HG03565 (cell line): ENCODE results near the gene PCP4.
"Not testable (repeated sequence)": the region's sequence is repeated elsewhere in the genome, so short reads cannot be mapped to it uniquely, and the experiment has no call there.

Experiments
- ATAC-seq: cut with Tn5 transposase; IDR thresholded peaks from one replicate; pipeline ENCODE4 v1.9.1; 2021; ENCODE audit warnings: mild to moderate bottlenecking, moderate library complexity; ENCODE audit not compliant: unreplicated experiment

Gene PCP4

DNA sequence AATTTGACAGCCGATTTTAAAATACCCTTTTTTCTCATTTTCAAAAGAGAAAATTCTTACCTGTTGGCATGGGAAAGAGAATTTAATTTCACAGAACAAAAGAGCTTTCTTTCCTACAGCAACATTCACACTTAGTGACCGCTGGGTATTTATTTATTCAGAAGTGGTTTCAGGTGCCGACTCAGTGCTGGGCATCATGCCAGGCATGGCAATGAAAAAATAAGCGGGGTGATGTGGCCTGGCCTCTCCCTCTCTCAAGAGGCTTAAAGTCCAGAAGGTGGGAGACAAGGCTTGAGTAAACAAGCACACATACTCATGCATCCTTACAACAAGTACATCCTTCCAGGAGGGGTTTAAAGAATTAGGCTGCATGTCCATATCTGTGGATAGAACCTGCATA, 4.1 kb upstream of the PCP4 start:
- no peak for ATAC-seq

DNA sequence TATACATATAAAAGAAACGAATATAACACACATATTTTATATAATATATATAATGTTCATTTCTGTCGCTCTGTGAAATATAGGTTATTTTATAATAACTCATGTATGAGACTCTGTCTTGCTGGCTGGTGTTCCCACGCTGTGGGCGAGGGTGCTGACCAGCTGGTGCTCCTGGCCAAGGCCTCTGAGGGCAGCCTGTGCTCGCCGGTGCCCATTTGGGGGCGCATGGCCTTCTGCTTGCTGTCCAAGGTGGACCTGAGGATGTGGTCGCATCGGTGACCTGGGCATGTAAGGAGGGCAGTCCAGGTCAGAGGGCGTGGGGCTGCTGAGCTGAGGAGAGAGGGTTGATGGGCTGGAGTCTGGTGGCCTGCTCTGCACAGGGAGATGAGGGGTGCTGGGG, 1.1 kb upstream of the PCP4 start:
- no peak for ATAC-seq

DNA sequence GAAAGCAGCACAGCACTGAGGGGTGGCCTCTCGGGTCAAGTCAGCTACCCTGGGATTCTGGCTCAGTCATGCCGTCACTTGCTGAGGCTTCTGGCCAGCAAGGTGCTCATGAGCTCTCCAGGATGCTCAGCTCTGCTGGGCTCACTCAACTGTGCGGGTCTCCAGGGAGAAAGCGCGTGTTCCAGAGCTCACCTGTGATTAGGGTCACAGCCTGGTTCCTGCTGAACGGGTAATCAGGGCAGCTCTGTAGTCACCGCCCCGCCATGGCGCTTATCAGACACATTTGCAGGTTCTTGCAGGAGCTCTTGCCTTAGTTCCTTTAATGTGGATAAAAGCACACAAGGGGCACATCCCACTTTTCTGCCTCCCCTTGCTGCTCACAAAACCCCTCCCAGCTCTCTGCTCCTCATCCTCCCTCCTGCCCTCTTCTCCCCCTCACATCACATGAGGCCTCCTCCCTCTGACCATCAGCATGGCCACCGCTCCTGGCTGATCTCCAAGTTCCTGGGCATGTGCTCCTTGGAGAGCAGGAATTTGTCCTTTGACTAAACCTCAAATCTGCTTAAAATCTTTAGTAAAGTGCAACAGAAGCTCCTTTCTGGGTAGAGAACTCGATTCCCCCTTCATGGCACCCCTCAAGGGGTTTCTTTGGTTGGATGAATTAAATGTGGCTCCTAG, 2.0 kb downstream of the PCP4 start:
- no peak for ATAC-seq

DNA sequence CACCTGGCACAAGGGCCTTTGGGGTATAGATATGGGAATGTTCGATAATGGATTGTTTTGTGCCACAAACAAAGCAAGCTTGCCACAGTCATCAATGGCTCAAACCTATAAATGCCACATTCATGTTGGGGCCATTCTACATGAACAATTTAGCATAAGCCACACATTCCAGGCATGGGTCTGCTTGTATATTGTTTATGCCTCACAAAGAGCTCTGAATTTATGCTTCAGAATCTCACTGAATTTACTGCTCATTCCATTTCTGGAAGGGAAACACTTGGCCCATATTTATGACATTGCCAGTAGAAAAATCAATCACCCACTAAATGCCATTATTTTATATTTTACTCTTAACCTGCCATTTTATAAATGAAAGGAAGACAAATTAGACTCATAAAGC, 6.4 kb downstream of the PCP4 start:
- ATAC-seq: no peak

DNA sequence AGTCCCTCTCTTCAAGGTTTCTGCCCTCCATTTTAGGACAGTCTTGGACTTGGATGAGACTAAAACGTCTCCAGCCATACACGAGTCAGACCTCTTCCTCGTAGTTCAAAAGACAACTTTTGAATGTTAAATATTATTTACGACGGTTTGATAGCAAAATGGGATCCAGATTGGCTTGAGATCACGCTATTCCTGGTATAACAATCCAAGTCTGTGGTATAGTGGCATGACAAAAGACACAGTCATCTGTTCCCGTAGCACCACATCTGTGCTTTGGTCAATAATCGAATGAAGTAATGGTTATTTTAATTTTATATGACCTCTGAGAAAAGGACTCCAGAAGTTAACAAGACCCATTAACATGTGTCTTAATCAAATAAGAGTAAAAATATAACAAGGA, 7.0 kb downstream of the PCP4 start:
- no peak for ATAC-seq

DNA sequence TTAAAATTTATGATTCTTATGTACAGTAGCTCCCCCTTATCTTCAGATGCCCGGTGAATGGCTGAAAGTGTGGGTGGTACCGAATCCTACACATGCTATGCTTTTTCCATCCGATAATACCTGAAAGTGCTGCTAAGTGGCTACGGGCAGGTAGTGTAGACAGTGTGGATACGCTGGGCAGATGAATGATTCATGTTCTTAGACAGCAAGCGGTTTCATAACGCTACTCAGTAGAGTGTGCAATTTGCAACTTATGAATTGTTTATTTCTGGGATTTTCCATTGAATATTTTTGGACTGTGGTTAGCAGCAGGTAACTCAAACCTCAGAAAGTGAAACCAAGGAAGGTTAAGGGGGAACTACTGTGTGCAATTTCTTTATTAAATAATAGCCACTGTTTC, 7.5 kb downstream of the PCP4 start:
- ATAC-seq: no peak

DNA sequence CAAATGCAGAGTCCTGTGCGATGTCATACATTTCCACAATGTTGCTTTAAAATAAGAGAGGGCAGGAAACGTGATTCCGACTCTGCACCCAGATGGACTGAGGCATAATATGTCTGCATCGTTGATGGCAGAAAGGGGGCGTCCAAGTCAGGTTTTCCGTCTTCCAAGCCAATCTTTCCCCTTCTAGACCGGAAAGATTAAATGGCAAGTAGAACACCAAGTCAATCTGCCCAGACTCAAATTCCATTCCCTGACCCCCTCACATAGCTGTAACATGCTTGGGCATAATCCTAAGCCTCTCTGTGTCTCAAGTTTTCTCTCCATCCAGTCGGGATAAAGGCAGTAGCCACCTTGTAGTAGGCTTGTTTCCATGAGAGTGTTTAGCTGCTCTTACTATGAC, 14.4 kb downstream of the PCP4 start:
- ATAC-seq: no peak

DNA sequence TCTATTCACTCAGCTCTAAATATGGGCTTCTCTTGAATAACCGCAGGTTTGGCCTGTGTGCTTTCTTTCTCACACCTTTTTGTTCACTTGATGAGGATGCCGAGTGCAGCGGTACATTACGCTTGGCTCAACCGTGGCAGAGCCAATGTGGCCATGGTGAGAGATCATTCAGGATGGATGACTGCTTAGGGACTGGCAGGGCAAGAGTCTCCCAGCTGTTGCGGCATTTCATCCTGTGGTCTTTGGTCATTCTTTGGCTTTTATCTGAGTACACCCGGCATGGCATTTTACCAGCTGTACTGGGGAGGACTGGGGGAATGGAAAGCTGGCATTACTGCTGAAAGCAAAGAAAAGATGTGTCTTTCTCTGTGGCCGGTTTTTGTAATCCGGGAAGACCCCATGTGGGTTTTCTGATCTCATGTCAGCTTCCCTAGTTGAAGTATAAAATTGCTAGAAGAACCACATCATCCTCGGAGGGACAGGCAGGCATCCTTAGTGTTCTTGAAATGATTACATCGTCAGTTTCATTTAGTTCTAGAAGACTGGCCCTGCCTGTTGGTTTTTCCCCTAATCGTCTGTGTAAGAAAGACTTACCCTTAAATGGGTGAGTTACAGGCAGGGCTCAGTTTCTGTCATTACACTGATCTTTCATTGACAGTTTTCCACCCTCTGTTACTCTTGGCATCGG, 15.1 kb downstream of the PCP4 start:
- no peak for ATAC-seq

DNA sequence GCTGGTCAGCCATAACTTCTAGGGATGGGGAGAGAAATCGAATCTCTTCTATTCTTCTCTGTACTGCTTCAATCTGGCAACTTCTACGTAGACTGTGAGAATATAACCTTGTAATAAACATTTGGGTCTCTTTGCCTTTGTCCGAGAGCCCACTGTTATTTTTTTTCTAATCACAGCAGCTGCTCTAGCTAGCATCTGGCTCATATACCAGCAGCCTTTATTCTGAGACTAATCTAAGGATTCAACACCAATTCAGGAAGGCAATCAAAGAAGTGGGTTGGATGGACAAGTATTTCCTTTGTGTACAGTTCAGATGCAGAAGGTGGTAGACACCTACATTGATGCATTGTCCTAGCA, 15.6 kb downstream of the PCP4 start:
- ATAC-seq: no peak

DNA sequence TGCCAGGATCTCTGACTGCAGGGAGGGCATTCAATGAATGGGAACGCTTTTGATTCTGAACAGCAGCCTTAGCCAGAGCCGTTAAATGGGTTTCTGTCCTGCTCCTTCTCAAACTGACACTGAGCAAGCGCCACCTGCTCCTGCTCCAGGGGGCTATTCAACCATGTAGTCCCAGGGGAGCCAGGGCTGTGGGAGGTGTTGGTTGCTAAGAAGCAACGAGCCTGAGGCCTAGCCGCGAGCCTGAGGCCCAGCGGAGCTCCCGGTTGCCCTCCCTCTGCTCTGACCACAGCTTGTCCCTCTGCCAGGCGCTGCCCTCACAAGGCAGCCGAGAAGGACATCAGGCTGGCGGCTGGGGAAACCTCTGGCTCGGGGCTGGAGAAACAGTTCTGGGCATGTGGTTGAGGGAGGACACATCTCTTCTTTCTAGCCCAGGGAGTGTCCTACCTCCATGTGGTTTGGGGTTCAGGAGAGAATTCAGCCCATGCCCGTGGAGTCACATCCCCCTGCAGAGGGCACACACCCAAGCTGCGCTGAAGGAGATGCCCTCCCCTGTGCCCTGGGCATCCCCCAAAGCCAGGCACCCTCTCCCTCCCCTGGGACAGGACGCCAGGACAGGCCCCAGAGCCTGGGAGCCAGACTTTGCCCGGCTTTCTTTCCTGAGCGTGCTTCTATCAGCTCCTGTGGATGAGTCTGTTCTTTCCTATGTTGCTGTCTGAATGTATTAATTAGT, 18.0 kb downstream of the PCP4 start:
- no peak for ATAC-seq

DNA sequence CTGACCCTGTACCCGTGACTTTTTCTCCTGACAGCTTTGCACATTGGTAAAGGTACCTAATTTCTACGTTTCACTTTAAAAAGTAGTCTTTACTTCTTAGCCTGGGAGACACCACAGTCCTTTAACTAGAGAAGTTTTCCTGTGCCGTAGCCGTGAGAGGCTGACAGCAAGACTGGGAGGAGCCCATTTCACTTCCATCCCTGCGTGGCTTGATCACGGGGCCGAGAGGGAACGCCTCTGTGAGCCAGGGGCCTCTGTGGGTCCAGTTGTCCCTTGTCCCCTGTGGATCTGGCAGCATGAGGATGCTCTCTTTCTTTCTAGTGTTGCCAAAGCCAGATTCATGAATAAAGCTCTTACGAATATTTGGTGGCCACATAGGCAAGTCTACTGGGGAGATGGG, 21.6 kb downstream of the PCP4 start:
- no peak for ATAC-seq

DNA sequence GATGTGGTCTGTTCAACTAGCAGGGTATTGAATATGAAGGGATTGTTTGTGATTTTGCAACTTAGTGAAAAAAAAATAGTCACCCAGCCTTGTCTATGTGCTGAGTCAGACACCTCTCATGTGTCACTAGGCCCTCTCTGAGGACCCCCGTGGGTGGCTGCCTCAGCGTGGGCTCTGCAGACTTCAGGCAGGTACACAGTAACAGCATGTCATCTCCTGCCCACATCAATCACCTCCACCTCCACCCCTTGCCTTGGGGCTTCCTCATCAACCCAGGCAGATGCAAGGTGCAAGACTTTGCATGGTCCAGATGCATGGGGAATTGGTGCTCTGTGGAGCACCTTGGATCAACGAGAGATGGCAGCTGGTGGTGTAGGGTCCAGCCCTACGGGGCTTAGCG, 23.9 kb downstream of the PCP4 start:
- ATAC-seq: no peak

DNA sequence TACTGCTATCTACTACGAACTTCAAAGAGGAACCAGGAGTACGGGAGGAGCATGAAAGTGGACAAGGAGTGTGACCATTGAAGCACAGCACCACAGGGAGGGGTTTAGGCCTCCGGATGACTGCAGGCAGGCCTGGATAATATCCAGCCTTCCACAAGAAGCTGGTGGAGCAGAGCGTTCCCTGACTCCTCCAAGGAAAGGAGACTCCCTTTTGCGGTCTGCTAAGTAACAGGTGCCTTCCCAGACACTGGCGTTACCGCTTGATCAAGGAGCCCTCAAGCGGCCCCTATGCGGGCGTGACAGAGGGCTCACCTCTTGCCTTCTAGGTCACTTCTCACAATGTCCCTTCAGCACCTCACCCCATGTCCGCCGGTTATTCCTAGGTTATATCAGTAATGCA, 24.6 kb downstream of the PCP4 start:
- not testable (repeated sequence) for ATAC-seq

DNA sequence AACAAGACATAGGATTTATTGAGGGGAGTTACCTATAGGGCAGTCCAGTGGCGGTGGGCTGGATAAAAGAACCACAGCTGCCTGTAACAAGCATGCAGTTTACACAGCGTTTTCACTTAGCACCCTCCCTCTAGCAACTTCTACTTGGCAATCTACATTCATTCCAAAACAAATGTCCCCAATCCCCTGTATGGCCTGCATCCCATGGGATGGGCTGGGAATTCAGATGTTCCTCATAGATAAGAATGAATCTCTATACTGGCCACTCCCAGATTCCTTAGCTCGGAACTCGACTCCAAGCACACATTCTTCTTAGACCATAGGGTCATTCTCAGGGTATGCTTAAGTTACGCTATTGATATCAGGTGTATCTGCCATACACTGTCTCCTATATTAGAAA, 33.3 kb downstream of the PCP4 start:
- ATAC-seq: no peak

DNA sequence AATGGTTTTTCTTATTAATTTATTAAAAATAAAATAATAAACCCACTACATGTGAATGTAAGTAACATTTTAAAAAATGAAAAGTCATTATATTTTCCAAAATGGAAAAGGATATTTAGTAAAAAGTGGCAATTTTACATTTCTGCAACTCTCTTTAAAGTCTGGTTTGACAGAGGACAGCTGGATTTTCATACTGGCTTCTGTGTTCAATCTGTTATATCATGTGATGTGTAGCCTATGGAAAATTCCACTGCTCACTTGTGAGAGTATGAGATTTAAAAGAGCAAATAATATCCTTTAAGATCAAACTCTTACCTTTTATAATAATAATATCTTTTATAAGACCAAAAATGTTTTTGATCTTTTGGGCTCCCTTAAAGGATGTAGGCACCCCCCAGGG, 33.7 kb downstream of the PCP4 start:
- ATAC-seq: no peak

DNA sequence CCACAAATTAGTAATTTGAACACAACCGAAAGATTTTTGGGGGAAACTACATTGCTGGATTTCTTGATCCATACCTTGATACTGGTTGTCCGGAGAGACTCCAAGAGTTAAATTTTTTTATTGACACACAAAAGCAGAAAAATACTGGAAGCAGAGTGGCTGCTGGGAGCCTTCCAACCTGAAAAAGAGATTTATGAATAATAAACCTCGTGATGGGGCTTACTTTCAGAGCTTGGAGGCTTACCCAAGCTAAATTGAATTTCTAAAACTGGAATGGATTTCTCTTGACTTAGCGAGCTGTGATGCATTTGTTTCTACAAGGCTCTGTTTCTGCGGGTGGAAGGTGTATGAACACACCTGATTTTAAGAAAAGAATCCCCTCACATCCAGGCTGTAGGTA, 35.7 kb downstream of the PCP4 start:
- no peak for ATAC-seq

DNA sequence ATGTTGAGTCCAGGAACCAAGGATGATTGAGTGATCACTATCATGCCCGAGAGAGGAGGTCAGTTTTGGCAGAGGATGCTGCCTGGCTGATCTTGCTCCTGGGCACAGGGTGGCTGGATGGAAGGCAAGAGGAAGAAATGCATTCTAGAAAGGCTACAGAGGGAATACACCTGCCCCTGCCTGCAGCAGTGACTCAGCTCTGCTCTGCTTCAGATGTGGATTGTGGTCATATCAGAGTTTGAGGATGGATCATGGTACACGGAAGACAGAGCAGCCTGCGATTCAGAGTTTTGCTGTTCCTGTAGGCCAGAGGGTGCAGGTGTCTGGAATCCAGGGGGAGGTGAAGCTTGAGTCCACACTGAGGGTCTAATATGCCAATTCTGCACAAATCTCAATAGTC, 37.2 kb downstream of the PCP4 start:
- ATAC-seq: no peak

DNA sequence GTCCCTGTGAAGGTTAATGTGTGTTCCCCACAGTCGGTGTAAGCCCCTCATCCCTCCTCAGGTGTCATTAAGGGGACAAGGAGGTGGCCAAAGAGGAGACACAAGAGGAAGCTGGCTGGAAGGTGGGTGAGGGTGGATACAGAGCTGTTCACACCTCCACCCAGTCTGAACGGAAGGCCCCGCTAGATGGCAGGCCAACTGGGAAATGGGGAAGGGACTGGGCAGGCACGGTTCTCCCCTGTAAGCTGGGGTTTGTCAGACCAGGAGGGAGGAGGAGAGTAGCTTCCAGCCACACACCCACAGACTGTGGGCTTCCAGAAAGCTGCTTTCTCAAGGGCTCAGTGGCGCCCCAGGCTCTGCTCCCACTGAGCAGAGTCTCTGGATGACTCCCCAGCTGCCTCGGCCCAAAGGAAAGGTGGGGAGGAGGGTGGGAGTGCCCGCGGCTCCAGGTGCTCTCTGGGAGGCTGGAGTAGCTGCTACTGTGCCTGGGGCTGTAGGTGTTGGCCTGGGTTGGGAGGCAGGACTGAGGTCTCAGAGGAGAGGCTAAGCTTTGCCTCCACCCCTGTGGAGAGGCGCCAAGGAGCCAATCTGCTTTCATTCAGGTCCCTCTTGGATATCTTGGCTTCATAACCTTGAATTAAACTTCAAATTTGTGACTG, 41.2 kb downstream of the PCP4 start:
- ATAC-seq: no peak

DNA sequence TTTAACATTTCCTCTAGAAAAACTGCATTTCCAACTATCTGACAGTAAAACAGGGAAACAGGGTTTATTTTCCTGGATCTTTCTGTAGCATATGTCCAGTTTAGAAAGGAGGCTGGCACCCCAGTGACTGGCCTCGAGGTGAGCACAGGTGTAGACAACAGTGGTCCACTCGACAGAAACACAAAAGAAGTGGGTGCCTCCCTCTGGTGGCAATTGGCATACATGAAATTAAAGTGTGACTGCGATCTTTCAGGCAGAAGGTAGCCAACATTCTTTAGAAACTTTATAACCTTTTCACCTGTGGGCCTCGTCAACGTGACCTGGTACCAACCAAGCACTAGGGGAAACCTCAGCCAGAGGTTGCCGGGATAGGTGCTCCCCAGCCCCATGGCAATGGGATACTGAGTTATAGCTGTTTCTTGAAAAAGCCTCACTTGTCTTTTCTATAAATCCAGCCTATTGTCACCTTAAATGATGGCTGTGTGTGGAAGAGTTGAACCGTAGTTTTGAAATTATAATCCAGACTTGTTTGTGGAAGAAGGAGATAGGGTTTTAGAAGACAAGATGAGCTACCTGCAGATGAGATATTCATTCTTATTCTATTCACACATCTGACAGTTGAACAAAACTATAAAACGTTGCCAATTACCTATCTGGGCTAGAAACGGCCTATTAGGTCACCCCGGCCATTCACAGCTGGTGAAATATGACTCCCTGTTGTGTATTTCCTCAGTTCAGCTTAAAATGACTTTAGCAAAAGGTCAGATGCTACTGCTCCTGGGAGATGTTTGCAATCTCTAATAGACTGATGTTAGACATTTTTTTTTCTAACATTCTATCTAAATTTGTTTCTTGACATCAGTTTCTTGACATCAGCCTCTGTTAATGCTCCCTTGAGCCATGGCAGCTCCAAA, 44.3 kb downstream of the PCP4 start:
- no peak for ATAC-seq

DNA sequence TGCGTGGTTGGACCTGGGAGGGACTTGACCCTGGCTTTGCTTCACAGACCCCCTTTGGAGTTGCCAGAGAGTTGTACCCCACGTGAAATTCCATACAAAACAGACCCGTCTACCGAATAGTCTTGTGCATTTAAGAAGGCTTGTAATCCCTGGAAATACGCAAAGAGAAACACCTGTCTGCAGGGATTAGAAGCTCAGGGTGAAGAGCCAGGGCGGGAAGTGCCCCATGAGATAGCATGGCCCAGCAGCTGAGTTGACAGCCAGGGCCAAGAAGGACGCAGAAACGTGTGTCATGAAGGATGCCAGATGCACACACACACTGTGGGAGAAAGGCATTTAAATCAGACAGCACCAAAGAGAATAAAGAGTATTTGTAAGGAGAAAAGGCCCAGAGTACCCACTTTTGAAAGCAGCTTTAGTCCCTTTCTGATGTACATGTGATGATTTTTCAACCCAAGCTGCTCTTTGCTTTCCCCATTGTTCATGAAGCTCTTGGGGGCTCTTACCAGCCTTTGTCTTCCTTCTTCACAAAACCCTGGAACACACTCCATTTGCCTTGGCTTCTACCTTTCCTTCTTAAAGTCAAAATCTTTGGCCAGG, 46.6 kb downstream of the PCP4 start:
- ATAC-seq: no peak
